ENCODE measurements around the gene RAB27A.

The RAB27A gene

DNA sequence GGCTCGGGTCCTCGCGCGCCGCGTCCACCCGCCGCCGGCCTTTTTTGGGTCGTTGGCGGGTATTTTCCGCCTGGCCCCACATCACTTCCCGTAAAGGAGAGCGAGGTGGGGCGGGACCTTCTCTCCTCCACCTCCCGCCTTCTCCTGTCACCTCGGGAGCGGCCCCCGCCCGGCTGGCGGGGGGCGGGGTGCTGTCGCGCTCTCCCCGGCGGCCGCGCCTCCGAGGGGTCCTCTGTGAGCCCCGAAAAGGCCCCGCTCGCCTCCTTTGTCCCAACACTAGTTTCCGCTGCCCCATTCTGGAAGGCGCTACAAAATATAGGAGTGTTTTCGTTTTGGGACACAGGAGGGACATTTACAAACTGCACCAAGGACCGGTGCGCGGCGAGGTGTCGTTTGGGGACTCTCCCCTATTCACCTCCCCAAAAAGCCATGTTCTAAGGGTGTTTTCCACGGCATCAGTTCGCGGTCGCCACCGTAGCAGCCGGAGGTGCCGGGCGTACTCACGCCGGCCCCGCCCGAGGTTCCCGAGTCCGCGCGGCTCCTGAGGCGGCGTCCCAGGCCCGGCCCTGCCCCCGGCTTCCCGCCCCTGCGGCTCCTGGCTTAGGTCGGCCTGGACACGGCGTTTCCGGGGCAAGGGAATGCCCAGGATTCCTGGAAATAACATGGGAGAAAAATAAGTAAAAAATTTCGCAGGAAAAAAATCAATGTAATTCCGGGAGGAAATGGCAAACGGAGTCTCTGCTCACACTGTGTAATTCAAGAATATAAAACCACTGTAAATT lies at the start of gene RAB27A:
RAB27A (minus strand) TSS at position 68 of the 782 bp plus-strand sequence. CDS start 54,879 bp downstream, outside the sequence.
- Histone ChIP-seq H3K4me1 (ENCODE audit: control insufficient read depth, low read length) (peaks cover 13% of the 10 kb centered on the region), H3K4me2 (ENCODE audit: low read length) (peak within 1 kb of the TSS; percentile 87), H4K20me1 (ENCODE audit: control insufficient read depth, insufficient read depth, low read depth, low read length) (no peaks in the 10 kb centered on the region), H3K9me2 (replicated peaks; ENCODE audit: control insufficient read depth, low read length) (no peaks in the 10 kb centered on the region), H3K36me3 (ENCODE audit: control insufficient read depth, low read length) (no peaks in the 10 kb centered on the region), H3K79me2 (ENCODE audit: control insufficient read depth, low read length) (no peaks in the 10 kb centered on the region), H3K27ac (ENCODE audit: low read depth, low read length) (no peak within 1 kb of the TSS), H3K4me3 (ENCODE audit: low read length) (peak within 1 kb of the TSS; percentile 97), H3F3A (ENCODE audit: control insufficient read depth, insufficient read depth) (no peaks in the 10 kb centered on the region), H3K27me3 (ENCODE audit: control insufficient read depth, low read length) (no peaks in the 10 kb centered on the region; the same call in 1 of the 2 replicates), H3K9me3 (ENCODE audit: control insufficient read depth, insufficient read depth, low read length) (no peaks in the 10 kb centered on the region)
- TF ChIP-seq EZH2phosphoT487 (IDR thresholded peaks at IDR 0.05; ENCODE audit: borderline replicate concordance, low read length), result no peak
- TF ChIP-seq, protein P1, sequence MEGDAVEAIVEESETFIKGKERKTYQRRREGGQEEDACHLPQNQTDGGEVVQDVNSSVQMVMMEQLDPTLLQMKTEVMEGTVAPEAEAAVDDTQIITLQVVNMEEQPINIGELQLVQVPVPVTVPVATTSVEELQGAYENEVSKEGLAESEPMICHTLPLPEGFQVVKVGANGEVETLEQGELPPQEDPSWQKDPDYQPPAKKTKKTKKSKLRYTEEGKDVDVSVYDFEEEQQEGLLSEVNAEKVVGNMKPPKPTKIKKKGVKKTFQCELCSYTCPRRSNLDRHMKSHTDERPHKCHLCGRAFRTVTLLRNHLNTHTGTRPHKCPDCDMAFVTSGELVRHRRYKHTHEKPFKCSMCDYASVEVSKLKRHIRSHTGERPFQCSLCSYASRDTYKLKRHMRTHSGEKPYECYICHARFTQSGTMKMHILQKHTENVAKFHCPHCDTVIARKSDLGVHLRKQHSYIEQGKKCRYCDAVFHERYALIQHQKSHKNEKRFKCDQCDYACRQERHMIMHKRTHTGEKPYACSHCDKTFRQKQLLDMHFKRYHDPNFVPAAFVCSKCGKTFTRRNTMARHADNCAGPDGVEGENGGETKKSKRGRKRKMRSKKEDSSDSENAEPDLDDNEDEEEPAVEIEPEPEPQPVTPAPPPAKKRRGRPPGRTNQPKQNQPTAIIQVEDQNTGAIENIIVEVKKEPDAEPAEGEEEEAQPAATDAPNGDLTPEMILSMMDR (IDR thresholded peaks at IDR 0.05; ENCODE audit: low read depth, low read length, poor library complexity, severe bottlenecking), result no peak

DNA sequence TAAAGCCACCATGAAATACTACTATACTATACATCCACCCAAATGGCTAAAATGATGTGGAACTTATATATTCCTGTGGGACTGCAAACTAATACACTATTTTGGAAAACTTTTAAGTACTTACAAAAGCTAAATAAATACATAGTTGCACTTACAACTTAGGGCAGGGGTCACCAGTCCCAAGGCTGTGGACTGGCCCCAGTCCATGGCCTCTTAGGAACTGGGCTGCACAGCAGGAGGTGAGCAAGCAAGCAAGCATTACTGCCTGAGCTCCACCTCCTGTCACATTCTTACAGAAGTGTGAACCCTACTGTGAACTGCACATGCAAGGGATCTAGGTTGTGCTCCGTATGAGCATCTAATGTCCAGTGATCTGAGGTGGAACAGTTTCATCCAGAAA lies 47.5 kb upstream of the RAB27A start:
- H3K27ac ChIP-seq (ENCODE audit: low read depth, low read length), result no peak overlapping the region
- H3K4me1 ChIP-seq (ENCODE audit: control insufficient read depth, low read length), result no peaks in the 10 kb centered on the region
- TF ChIP-seq EZH2phosphoT487 (IDR thresholded peaks at IDR 0.05; ENCODE audit: borderline replicate concordance, low read length), result no peak
- TF ChIP-seq, protein P1 (IDR thresholded peaks at IDR 0.05; ENCODE audit: low read depth, low read length, poor library complexity, severe bottlenecking), result no peak

DNA sequence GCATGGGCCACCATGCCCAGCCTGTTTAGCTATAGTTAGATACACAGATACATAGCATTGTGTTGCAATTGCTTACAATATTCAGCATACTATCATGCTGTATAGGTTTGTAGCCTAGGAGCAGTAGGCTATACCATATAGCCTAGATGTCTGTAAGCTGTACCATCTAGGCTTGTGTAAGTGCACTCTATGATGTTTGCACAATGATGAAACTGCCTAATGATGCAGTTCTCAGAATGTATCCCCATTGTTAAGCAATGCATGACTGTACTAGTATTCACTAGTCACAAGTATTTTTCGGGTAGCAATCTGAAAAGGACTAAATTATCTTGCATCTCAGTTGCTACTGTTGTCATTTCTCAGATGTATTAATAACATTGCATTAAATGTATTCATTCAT lies 45.4 kb upstream of the RAB27A start:
- no peak overlapping the region for H3K27ac ChIP-seq (ENCODE audit: low read depth, low read length)
- no peaks in the 10 kb centered on the region for H4K20me1 ChIP-seq (ENCODE audit: control insufficient read depth, insufficient read depth, low read depth, low read length)
- H3K79me2 ChIP-seq (ENCODE audit: control insufficient read depth, low read length), result no peaks in the 10 kb centered on the region
- H3K4me2 ChIP-seq (ENCODE audit: low read length), result no peak overlapping the region
- no peak overlapping the region for H3K4me3 ChIP-seq (ENCODE audit: low read length)
- no peaks in the 10 kb centered on the region for H3F3A ChIP-seq (ENCODE audit: control insufficient read depth, insufficient read depth)
- no peaks in the 10 kb centered on the region for H3K27me3 ChIP-seq (ENCODE audit: control insufficient read depth, low read length)
- H3K36me3 ChIP-seq (ENCODE audit: control insufficient read depth, low read length), result peaks cover 44% of the 10 kb centered on the region
- TF ChIP-seq, protein P1 (IDR thresholded peaks at IDR 0.05; ENCODE audit: low read depth, low read length, poor library complexity, severe bottlenecking), result no peak
- H3K9me2 ChIP-seq (replicated peaks; ENCODE audit: control insufficient read depth, low read length), result no peaks in the 10 kb centered on the region
- H3K4me1 ChIP-seq (ENCODE audit: control insufficient read depth, low read length), result no peaks in the 10 kb centered on the region
- H3K9me3 ChIP-seq (ENCODE audit: control insufficient read depth, insufficient read depth, low read length), result no peaks in the 10 kb centered on the region

More for the DNA sequence above, 47.5 kb upstream of the RAB27A start:
- H3K79me2 ChIP-seq (ENCODE audit: control insufficient read depth, low read length), result no peaks in the 10 kb centered on the region
- H3K27me3 ChIP-seq (ENCODE audit: control insufficient read depth, low read length), result no peaks in the 10 kb centered on the region
- H4K20me1 ChIP-seq (ENCODE audit: control insufficient read depth, insufficient read depth, low read depth, low read length), result no peaks in the 10 kb centered on the region
- H3F3A ChIP-seq (ENCODE audit: control insufficient read depth, insufficient read depth), result no peaks in the 10 kb centered on the region
- H3K36me3 ChIP-seq (ENCODE audit: control insufficient read depth, low read length), result peaks cover 35% of the 10 kb centered on the region
- no peaks in the 10 kb centered on the region for H3K9me3 ChIP-seq (ENCODE audit: control insufficient read depth, insufficient read depth, low read length)
- H3K4me2 ChIP-seq (ENCODE audit: low read length), result no peak overlapping the region
- no peak overlapping the region for H3K4me3 ChIP-seq (ENCODE audit: low read length)
- H3K9me2 ChIP-seq (replicated peaks; ENCODE audit: control insufficient read depth, low read length), result no peaks in the 10 kb centered on the region
